Measurements from ENCODE around the gene DCAF15.

Gene DCAF15

DNA sequence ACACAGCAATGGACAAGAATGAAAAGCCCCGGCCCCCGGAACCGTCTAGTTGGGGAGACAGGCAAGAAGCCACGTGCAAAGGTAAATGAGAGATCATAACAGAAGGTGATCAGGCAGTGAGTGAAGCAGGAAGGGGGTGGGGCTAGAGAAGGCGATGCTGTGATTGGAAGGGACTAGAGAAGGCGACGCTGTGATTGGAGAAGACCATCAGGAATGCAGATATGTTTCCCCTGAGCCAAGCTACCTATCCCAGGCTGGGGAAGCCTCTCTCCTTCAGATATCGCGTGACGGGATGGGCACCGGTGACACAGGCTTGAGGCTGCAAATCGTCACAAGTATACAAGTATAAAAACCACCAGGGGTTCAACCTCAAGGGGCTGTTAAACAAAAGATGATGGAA is 21.8 kb downstream of the DCAF15 start:
- DNase-seq (ENCODE audit: low read depth in 1 of 2, low spot score in 1 of 2) = no peak

DNA sequence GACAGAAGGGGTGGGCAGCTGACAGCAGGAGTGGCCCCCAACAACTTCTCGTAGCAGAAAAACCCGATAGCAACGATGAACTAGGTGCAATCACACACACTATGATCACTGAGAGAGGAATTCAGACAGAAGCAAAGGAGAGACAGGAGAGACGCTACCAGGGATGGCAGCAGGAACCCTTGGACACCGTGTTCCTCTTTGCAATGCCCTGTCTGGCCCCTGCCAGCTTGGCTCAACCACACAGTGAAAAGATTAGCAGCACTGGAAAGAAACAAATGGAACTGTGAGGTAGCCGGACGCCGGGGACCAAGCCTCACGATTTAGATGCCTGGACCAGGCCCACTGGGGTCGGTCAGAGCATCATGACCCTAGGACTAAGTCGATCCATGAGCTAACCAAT is 23.6 kb downstream of the DCAF15 start:
- no peak for DNase-seq (ENCODE audit: low read depth in 1 of 2, low spot score in 1 of 2)

DNA sequence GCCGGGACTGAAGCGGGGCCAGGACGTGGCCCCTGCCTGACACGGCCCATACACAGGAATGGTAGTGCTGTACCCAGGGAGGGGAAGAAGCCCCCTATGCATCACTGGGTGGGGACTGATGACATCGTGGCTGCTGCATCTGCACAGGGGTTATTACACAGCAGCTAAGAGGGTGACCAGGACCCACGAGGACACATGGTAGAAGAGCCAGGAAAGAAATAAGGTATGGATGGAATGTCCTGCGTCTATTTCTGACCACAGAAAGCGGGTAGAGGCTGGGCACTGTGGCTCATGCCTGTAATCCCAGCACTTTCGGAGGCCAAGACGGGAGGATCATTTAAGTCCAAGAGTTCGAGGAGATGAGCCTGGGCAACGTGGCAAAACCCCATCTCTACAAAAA is 24.1 kb downstream of the DCAF15 start:
- DNase-seq (ENCODE audit: low read depth in 1 of 2, low spot score in 1 of 2) = no peak

DNA sequence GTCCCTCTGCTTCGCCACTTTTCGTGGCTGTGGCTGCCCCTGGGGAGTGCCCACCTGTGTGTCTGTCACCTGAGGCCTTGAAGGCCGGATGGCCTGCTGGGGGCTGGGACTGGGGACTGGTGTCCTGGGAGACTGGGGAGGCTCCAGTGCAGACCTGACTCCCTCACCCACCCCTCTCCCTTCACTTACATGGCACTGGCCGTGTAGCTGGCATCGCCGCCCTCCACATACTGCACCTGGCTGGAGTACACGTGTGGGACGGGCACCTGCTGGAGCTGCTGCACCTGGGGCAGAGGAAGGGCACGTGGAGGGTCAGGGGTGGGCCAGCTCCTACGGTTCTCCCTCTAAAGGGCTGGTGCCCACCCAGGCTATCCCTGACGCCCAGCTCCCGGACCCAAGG is 25.5 kb downstream of the DCAF15 start:
- no peak for DNase-seq (ENCODE audit: low read depth in 1 of 2, low spot score in 1 of 2)

DNA sequence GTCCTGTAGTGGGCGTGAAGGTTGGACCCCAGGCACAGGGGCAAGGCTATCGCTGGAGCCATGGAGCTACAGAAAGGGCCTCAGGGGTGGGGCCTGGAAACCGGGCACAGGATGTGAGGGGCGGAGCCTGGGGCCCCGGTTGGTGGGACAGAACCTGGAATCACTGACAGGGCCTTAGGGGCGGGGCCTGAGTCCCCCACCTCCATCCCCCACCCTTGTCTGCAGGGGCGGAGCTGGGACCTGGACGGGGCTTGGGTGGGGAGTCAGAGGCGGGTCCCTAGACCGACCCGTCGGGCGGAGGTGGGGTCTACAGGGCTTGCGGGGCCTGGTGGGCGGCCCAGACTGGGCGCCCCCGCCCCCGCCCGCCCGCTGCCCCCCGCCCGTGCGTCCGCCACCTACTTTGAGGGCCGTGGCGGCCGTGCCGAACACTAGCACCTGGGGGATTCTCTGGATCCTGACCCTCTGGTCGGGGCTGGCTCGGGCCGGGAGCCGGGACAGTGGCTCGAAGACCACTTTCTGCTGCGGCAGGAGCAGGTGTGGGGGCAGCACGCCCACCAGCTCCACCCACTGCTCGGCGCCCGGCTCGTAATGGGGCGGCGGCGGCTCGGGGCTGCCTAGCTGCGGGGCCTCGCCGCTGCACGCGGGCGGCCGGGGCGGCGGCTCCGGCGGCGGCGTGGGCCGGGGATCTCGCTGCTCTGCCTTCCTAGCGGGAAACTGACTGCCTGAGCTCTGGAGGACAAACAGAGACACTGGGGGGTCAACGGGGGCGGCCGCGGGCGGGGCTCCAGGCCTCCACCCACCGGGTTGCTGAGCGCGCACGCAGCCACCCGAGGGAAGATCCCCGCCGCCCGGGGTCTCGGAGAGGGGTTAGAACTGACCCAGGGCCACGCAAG is 26.3 kb downstream of the DCAF15 start:
- no peak for DNase-seq (ENCODE audit: low read depth in 1 of 2, low spot score in 1 of 2)

DNA sequence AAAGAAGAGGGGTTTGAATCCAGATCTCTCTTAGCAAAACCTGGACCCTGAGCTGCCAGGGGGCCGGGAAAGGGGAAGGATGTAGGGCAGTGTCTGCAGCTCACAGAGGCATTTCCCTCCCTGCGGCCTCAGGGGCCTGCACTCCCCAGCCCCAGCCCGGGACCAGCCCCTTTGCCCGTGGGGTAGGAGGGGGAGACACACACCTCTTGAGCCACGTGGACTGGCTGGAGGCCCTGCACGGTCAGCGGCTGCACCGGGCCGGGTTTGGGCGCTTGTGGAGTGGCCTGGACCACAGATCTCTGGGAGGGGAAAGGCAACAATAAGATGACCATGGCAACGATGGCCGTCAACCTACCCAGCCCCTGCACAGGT is 26.9 kb downstream of the DCAF15 start:
- no peak for DNase-seq (ENCODE audit: low read depth in 1 of 2, low spot score in 1 of 2)

DNA sequence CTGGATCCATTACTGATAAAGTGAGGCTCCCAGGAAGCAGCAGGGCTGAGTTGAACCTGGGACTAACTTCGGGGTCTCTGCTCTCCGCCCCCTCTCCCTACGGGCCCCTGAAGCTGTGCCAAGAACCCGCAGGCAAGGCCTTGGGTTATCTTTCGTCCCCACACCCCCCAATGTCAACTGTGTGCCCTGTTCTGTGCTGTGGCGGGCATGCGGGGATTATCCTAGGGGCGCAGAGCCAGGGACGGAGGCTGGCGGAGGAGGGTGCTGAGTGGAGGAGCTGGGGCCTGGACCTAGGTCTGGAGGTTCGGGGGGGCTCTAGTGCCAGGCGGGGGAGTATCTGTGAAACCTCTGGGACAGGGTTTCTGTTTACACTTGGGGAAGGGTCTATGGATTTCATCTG is 27.4 kb downstream of the DCAF15 start:
- DNase-seq (ENCODE audit: low read depth in 1 of 2, low spot score in 1 of 2) = no peak

DNA sequence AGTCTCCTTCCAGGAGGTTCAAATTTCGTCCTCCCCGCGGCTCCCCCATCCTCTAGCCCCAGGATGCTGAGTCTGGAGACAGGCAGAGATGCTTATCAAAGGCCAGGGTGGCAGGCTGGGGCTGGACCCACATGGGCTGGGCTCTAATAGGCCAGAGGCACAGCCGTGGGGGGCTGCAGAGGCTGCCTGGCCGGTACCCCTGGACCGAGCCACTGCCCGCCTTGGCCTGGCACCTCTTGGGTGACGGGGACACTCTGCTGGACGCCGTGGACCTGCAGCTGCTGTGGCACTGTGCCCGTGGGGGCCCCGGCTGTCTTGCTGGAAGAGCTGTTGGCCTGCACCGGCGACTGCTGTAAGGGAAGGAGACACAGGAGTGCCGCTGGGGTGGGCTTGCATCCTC is 28.0 kb downstream of the DCAF15 start:
- DNase-seq (ENCODE audit: low read depth in 1 of 2, low spot score in 1 of 2) = no peak

DNA sequence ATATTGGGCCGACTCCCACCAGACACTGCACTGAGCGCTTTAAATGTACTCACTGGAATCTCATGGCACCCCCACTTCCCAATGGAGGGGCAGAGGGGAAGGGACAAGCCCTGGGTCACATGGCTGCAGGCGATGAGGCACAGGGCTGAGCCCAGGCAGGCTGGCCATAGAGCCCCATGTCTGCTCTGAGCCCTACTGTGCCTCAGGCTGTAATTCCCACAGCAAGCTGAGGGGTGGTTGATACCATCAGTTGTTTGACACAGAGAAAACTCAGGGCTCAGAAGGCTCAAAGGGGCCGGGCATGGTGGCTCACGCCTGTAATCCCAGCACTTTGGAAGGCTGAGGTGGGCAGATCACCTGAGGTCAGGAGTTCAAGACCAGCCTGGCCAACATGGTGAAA is 28.7 kb downstream of the DCAF15 start:
- DNase-seq (ENCODE audit: low read depth in 1 of 2, low spot score in 1 of 2) = no peak

DNA sequence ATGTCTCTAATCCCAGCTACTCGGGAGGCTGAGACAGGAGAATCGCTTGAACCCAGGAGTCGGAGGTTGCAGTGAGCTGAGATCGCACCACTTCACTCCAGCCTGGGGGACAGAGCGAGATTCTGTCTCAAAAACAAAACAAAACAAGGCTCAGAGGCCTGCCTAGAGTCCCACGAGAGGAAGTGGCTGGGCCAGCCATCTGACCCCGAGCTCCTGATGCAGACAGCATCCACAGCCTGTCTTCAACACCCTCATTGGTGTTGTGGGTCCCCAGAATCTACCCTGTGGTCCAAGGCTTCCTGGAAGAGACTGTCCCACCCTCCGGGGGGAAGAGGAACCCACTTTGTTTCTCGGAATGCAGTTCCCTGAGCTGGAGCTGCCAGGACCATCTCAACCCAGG is 29.2 kb downstream of the DCAF15 start:
- DNase-seq (ENCODE audit: low read depth in 1 of 2, low spot score in 1 of 2) = no peak

DNA sequence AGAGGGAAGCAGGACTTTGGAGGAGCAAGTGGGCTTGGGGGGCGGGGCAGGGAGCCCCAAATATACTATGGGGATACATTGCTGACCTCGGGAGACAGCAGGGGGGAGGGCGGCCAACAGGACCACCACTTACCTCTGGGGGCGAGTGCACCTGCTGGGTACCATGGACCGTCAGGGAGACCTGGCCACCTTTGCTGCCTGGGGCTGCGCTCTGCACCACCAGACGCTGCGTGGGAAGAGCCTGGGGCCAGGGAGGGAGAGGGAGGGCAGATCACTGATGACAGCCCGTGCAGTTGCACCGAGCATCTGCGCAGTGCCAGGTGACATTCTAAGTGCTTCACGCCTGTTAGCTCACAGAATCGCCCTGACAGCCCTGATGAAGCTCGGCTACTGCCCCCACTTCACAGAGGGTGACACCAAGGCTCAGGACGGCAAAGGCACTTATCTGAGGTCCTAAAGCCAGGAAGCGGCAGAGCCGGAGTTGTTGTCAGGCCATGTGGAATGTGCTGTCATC is 29.7 kb downstream of the DCAF15 start:
- DNase-seq (ENCODE audit: low read depth in 1 of 2, low spot score in 1 of 2) = no peak

DNA sequence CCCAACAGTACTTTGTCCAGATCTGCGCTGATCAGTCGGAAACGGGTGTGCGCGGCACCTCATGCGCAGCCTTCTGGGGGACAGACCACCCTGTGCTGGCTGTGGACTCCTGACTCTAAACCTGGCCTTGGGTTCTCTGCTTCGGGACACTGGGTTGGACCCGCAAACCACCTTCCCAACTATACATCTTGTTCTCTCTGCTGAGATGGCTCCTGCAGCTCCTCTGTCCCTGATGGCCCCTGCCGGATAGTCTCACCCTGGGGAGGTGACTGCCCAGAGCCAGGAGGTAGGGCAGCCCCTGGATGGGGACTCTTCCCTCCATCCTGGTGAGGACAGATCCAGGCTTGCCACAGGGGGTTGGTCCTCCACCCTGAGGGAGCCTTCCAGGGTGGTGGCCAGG is 30.5 kb downstream of the DCAF15 start:
- DNase-seq (ENCODE audit: low read depth in 1 of 2, low spot score in 1 of 2) = no peak

DNA sequence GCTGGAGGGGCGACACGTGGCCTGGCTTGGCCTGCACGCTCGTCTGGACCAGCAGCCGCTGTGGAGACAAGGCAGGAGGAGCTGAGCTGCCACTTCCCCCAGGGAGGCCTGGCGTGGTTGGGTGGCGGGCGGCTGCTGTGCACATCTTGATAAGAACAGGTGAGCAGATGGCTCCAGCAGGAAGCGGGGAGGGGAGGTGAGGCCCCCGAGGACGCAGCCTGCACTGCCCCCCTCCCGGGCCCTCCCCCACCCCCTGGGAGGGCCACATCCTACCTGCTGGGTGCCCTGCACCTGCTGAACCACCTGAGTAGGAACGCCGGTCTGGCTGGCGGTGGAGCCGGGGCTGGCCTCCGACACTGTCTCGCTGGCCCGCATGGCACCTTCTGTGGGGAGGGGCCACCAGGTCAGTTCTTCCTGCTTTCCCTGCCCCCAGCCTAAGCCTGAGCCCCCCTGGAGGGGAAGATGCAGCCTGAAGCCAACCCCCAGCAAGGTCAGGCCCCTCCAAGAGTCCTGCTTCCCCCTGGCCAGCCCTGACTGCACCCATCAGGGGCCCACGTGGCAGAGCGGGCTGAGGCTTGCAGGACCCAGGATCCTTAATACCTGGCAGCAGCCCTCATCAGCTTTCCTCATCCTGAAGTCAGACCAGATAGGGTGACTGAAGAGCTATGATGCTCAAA is 31.0 kb downstream of the DCAF15 start:
- peak in 1 of 2 donors; percentile 9 for DNase-seq (ENCODE audit: low read depth in 1 of 2, low spot score in 1 of 2)

DNA sequence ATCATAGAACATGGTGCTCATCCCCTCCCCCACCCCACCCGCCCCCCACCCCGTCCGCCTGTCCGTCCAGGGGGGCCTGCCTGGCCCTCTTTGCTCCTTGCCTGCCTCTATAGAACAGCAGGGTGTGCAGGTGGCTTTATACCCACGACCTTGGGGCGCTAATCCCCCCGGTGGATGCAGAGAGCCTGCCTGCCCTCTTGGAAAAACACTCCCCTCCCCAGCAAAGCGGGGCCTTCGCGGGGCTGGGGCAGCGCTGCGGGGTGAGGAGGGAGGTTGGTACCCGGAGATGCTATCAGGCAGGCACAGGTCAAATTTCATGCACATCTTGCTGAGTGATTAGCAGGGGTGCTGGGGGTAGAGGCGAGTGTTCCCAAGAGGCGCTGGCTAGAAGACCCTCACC is 31.9 kb downstream of the DCAF15 start:
- no peak for DNase-seq (ENCODE audit: low read depth in 1 of 2, low spot score in 1 of 2)

DNA sequence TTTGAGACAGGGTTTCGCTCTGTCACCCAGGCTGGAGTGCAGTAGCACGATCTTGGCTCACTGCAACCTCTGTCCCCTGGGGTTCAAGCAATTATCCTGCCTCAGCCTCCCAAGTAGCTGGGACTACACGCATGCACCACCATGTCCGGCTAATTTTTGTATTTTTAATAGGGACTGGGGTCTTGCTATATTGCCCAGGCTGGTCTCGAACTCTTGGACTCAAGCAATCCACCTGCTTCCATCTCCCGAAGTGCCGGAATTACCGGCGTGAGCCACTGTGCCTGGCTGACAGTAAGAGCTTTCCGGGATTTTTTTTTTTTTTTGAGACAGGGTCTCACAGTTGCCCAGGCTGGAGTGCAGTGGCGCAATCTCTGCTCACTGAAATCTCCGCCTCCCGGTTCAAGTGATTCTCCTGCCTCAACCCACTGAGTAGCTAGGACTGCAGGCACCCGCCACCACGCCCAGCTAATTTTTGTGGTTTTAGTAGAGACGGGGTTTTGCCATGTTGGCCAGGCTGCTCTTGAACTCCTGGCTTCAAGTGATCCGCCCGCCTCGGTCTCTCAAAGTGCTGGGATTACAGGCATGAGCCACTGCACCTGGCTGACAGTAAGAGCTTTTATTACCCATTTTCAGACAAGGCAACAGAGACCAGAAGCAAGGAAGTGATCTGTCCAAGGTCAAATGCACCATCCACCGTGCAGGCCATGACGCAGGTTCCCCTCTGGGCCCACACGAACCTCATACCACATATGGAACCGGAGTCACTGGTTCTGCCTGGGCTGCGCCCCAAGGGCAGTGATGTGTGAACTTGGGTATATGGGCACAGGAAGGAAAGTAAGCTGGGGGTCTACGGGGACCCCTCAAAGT is 32.8 kb downstream of the DCAF15 start:
- no peak for DNase-seq (ENCODE audit: low read depth in 1 of 2, low spot score in 1 of 2)

DNA sequence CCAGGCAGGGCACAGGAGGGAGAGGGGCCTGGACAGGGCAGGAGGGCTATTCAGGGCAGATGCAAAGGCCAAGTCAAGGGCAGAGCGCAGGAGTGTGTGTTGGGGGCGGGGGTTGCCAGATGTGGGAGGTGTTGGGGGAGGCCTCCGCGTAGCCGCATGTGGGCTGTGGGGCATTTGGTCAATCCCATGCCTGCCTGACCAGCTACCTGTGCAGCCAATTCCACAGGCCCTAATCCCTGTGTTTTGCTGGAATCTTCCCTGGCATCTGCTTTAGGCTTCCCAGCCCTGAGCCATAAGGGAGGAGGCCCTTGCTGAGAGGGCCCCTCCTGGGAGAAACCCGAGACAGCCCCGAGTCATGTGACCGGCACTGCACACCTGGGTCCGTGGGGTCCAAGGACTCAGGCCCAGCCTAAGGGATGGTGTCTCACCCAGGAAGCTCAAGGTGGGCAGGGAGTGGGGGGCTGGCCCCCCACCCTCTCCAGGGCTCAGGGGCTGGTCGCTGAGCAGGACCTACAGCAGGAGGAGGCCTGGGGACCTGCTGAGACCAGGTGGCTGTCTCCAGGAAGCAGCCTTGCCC is 33.5 kb downstream of the DCAF15 start:
- DNase-seq (ENCODE audit: low read depth in 1 of 2, low spot score in 1 of 2) = no peak

DNA sequence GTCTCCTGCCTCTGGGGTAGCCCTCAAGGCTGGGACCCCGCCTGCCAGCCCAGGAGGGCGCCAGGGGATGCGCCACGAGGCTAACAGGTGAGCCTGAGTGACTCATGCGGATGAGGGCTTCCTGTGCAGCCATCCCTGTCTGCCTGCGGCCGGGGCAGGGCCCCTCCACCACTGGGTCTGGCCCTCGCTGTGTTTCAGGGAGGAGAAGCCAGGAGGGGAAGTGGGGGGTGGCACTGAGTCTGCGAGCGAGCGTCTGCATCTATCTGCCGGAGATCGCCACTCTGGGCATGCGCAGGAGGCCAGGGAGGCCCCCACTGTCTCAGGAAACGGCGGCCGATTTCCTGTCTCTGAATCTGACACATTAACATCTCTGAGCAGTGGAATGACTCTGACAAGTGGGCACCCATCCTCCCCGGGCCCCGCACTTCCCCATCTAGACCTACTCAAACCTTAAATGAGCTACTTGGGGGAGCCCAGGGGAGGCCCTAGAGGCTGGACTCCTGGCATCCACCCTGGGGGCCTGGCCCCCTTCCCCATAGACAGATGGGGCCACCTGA is 34.1 kb downstream of the DCAF15 start:
- DNase-seq (ENCODE audit: low read depth in 1 of 2, low spot score in 1 of 2) = peak; percentile 96 to 97

DNA sequence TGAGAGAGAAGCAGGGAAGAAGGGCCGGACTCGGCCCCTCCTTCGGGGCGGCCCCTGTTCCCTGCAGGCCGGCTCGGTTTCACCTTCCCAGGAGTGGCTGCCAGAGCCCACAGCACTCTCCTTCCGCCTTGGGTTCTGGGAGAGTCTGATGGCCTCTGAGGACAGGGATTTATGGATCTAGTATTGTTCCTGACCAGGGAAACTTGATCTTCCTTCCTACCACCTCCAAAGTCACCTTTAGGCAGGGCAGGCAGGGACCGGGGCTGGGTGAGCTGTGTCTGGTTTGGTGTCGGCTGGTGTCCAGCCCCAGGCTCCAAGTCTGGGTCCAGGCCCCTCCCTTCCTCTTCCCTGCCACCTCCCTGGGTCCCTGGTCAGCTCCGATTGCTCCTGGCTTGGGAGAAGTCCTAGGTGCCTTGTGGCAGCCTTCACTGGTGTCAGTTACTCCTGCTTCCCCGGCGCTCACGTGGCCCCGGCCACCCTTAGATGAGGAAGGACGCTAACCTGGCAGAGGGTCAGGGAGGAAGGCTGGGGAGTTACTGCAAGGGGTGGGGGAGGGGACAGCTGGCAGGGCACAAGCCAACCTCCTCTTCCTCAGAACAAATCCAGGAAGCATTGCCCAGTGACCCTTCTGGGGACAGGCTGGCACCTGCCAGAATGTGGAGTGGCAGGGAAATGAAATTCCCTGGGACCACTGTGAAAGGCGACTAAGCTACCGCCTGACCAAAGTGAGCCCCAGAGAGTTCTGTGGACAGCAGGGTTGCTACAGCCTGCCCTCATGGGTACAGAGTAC is 35.0 kb downstream of the DCAF15 start:
- no peak for DNase-seq (ENCODE audit: low read depth in 1 of 2, low spot score in 1 of 2)

DNA sequence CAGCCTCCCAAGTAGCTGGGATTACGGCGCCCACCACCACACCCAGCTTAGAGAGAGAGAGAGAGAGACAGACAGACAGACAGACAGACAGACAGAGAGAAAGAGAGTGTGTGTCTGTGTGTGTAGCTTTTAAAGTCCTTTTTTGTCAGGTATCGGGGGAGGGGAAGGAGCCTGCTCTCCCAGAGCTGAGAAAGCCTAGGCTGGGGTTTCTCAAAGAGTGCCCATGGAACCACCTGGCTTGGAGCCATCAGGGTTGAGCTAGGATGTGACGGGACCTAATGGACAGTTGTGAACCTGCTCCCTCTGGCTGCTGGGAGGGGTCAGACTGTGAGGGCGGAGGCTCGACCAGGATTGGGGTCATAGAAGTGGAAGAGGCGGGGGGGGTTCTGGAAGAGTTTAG is 37.2 kb downstream of the DCAF15 start:
- DNase-seq (ENCODE audit: low read depth in 1 of 2, low spot score in 1 of 2) = no peak

DNA sequence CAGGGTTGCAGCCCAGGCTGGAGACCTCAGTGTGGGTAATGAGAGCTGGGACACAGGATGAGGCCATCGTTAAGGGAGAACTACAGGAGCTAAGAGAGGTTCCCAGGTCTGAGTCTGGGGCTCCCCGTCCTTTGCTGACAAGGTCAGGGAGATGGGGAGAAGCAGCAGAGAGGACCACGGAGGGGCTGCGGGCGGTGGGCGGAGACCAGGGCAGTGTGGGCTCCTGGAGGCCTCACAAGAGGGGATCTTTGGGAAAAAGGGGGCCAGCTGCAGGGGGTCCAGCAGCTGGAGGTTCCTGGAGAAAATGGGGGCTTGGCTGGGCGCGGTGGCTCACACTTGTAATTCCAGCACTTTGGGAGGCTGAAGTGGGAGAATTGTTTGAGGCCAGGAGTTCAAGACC is 37.8 kb downstream of the DCAF15 start:
- DNase-seq (ENCODE audit: low read depth in 1 of 2, low spot score in 1 of 2) = no peak

Data from stimulated activated CD4-positive, alpha-beta T cell treated with anti-CD3 and anti-CD28 coated beads, Interleukin-15, amount 100 ng/mL, for 1 hour (primary cell).